Fibroblast of villous mesenchyme (primary cell): ENCODE measurements around the gene RFX5. TPM values are rescaled to one million over a fixed set of nuclear protein-coding genes. Genes with fewer than 3 reads are reported as not detected.
A peak's percentile ranks its signal among the peaks of the same experiment; 100 is the strongest.

Experiments
- DNase-seq: peaks from one replicate; pipeline ENCODE4 v3.0.0-alpha.2; 2010; ENCODE audit warnings: low read depth
- H3K4me3 ChIP-seq: 2 replicates; pipeline ENCODE4 v1.5.1; 2011; ENCODE audit warnings: low read depth, mild to moderate bottlenecking, low read length
- CTCF ChIP-seq: IDR thresholded peaks from 2 replicates; pipeline ENCODE4 v1.5.1; 2012; ENCODE audit warnings: low read depth, mild to moderate bottlenecking, low read length; ENCODE audit not compliant: insufficient read depth
- total RNA-seq: library from RNA; depleted of rRNA; stranded (reverse); fragments of >200 nt; gene quantifications from 2 replicates; pipeline ENCODE4 v1.2.3, GENCODE V29; 2012

The RFX5 gene
- total RNA-seq, 1 donor = 58.7 TPM

DNA sequence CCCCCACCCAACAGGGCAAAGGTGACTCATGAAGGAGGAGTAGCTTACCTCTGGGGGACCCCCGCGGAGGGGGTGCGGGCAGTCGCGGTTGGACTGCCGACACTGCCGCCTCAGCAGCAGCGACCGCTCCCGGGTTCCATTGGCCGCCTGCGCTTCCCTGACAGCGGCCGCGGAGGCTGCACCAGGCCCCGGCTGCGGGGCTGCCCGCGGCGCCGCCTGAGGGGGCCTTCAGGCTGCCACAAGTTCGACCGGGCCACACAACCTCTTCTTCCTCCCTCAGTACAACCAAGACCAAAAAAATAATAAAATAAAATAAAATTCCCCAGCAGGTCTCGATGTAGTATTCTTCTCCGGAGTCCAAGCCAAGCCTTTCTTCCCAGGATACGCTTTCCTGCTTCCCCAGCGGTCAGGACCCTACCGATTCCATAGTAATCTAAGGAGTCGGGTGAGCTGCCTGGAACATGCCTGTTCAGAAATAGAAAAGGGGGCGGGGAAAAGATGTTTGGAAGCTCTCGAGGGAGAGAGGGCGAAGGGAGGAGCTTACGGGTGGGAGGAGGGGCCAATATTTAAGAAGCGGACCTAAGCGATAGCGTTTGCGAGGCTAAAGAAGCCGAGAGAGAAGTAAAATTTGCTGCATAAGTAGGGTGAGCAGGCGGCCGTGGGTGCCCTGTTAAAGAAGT is 19.7 kb downstream of the RFX5 start, which contains the start of gene PI4KB:
Gene PI4KB, minus strand, starts transcription at position 194 of the 680 bp plus-strand sequence. CDS start 10,935 bp downstream, outside the sequence.
- no peak for TF ChIP-seq CTCF
- DNase-seq = peak; percentile 99
- H3K4me3 ChIP-seq = peak within 1 kb of the TSS; percentile 90

DNA sequence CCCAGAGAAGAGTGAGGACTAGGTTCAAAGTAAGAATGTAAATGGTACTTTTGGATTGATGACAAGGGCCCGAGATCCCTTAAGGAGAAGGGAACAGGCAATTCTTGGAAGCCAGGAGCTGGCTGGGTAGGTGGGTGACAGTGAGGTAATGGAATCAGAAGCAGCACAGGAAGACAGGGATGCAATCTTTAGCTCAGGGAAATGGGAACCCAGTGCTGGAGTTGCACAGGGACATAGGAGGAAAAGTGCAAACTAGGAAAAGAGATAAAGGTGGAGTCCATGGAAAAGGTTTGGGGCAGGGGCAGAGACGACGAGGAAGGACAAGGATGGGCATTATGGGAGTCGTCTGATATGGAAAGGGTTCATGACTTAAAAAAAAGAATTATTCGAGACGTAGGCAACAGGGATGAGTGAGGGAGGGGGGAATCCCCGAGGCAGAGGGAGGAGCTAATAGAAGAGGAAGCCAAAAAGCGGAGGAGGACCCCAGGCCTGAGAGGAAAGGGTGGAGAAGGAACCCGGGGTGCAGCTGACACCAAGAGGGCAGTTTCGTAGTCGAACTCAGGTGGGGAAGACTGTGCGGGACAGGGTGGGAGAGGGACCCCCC is 20.3 kb downstream of the RFX5 start:
- H3K4me3 ChIP-seq = peak overlapping the region; percentile 90
- DNase-seq = peak; percentile 41
- no peak for TF ChIP-seq CTCF

DNA sequence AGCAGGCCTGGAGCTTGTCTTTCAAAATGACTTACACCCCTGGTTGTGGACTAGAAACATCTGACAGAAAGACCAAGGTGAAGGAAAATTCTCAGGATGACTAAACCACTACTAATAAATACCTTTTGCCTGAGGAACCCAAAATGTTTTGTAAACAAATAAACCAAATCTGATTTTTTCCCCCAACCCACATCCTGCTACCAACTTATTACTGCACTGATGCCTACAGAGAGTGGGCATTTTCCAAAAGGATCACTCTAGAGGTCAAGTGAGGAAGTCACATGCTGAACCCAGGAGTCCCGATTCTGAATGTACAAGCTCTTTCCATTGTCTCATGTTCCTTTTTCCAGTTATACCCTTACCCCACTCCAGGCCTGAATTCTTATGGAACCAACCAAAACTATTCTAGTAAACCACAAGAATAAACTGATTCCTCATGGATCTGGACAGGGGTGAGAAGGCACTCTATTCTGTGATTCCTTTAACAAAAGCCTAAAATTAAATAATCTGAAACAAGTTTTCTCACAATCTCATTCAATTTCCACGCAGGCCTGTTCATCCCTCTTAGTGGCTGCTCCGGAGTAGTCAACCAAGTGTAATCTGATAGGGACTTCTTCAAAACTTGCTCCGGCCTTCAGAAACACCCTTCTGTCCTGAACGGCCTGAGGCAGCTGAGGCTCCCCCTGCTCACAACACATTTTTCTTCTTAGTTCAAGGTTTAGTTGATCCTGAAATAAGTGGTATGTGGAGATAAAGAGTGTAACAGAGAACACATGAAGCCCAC is 21.2 kb downstream of the RFX5 start:
- peak; percentile 52 for DNase-seq
- no peak for TF ChIP-seq CTCF

GRCh38 chr1:151325231-151325630 is 21.8 kb downstream of the RFX5 start:
- no peak for TF ChIP-seq CTCF
- H3K4me3 ChIP-seq = peak overlapping the region; percentile 90
- DNase-seq = peak; percentile 53

More for the DNA sequence above, 21.2 kb downstream of the RFX5 start:
- H3K4me3 ChIP-seq = peak overlapping the region; percentile 90

GRCh38 chr1:151324390-151324930 is 22.6 kb downstream of the RFX5 start:
- no peak for TF ChIP-seq CTCF
- DNase-seq = no peak
- H3K4me3 ChIP-seq = no peak overlapping the region

DNA sequence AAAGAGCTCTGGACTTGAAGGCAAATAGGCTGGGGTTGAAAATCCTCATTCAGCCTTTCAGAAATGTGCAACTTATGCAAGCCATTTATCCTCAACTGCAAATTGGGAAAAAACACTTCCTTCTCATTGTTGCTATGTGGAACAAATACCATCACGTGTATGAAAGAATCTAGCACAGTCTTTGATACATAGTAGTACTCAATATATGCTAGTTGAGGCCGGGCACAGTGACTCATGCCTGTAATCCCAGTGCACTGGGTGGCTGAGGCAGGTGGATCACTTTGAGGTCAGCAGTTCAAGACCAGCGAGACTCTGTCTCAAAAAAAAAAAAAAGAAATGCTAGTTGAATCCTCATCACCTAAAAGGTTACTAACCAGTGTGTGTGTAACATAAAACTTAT is 28.1 kb downstream of the RFX5 start:
- DNase-seq = no peak
- no peak overlapping the region for H3K4me3 ChIP-seq
- TF ChIP-seq CTCF = no peak
